Measurements from ENCODE around the gene ELOVL2.
"Not testable (repeated sequence)": the region's sequence is repeated elsewhere in the genome, so short reads cannot be mapped to it uniquely, and the experiment has no call there.

ELOVL2 gene

DNA sequence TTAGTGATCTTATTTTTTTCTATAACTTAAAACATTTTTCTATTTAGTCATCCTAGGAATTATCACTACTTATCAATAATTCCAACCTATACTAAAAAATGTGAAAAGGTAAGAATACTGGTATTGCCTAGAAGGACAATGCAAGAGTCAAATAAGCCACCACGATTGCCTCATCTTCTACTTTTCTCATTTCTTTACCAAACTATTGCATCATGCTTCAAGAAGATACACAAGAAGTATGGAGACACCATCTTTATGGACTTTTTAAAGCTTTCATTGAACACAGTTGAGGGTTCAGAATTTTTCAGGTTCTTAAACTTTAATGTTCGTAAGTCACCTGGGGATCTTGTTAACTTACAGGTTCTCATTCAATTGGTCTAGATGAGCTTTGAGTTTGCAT is 25.9 kb downstream of the ELOVL2 start:
- DNase-seq = no peak

DNA sequence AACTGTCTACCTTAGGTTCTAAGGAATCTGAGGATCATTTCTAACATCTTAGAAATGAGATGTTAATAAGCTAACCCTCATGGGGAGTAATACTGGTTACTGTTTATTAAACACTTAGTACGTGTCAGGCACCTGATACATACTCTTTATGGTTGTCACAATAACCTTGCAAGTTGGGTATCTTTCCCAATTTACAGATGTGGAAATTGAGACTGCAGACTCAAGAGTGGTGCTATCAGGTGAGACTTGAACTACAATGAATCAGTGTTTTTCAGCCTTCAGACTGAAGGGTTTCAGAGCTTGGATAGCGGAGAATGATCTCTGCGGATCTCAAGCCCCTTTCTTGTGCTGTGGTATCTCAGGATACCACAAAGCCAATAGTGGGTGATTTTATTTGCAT is 27.0 kb downstream of the ELOVL2 start:
- no peak for DNase-seq

DNA sequence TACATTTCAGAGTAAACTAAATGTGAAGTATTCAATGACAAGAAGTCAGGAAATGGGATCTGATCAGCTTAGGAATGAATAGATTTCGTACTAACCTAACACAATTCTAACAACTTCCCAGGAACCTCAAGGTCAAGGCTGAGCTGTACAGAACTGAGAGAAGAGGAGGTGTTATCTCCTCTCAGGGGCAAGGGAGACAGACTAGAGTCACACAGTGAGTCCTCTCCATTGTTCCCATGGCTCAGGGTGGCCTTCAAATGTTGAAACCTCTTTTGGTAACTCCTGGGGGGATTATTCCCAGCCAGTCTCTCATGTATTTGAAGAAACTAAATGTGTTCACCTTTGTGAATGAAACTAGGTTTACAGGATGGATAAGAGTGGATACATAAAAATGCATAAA is 27.7 kb downstream of the ELOVL2 start:
- no peak for DNase-seq

DNA sequence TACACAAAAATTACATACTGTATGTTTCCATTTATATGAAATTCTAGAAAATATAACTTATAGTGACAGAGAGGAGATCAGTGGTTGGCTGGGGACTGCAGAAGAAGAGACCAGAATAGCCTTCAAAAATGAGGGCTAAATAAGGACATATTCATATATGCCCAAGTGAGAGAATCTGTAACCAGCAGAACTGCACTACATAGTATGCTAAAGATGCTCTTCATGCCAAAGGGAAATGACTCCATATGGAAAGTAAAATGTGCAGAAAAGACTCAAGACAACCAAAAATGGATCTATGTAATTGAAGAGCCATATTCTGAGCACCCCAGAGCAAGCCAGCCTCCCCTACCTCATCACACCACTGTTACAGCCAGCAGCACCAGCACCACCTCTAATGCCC is 29.0 kb downstream of the ELOVL2 start:
- no peak for DNase-seq

DNA sequence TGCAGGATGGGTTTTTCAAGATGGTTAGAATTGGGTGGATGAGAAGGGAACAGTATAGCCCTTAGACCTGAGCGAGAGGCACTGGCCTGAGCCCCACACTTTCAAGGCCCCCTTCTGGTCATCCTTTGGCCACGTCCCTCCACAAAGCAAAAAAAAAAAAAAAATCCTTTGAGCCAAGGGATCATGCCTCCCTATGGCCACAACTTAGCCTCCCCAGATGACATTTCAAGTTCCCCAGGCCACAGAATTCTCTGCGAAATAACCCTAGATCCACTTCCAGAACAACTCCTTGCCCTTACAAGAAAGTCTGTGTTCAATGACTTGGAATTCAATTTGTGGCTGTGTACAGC is 30.4 kb downstream of the ELOVL2 start:
- no peak for DNase-seq

DNA sequence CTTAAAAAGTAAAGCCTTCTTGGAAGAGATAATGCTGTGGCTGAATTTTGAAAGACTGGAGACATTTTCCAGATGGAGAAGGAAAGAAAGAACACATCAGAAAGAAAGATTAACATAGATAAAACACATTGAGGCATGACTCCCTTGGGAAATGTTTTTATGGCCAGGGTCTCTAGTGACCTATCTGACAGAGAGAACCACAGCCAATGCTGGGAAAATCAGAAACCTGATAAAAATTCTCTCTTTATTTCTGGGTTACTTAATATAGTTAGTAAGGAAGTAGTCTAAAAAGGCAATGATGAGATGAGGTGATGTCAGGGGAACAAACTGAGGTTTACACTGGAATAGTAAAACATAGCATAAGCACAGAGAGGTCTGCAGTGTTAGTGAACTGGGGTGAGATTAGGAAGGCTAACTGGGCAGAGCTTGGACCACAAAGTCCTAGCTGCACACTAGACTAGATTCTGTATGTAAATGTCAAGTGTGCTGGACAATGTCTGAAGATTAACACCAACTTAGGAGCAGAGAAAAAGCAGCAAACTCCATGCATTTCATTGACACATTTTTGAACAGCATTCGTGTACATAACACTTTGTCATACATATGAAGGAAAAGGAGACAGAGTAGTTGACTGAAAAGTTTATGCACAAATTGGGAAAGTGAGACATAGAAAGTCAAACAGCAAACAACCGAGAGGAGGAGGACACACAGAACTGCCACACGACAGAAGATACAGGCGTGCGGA is 31.0 kb downstream of the ELOVL2 start:
- no peak for DNase-seq

DNA sequence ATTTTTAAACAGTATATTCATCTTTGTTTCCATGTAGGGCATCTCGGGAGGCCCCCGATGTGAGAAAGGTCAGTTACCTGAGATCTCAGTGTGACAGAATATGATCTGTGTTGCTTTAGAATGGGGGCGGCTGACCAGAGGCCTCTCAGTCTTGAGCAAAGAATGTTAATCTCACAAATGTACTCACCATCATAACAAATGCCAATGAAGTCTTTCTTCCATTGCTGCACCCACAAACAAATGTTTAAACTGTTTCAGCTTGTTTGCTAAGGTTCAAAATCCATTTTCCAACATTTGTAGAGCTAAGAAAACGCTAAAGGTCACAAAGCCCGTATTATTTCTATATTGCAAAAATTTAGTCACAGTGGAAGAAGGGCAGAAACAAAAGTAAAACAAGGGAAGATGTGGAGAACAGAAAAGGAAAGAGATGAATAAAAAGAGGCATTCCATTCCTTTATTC is 31.8 kb downstream of the ELOVL2 start:
- DNase-seq = no peak

DNA sequence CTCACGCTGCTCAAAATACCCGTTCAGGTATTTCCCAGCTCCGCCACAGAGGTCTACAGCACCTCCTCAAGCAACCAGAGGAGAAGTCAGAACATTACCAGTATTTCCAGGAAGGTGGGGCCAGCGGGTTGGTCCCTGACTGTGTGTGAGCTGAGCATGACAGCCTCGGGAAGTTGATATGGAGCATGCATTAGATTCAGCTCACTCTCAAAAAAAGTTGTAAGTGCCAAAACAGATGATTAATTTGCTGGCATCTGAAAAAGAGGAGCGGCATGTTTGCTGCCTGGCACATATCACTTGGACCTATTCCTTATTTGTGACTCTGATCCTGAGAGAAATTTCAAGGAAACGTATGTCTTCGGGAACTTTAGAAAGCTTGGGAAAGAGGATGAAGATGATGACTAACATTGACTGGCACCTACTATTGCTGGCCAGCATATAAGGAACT is 32.3 kb downstream of the ELOVL2 start:
- no peak for DNase-seq

DNA sequence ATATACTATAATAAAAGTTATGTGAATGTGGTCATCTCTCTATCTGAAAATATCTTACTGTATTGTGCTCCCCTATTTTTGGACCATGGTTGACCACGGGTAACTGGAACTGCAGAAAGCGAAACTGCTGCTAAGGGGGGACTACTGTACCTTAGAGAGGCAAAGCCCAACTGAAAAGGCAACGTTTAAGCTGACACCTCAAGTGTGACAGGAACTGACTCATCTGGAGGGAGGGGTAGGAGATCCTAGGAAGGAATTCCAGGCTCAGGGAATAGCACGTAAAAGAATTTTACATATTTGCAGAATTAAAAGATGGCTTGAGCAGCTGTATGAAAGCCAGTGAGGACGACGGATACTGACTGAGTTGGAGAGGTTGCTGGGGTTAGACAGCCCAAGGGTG is 34.8 kb downstream of the ELOVL2 start:
- DNase-seq = no peak

DNA sequence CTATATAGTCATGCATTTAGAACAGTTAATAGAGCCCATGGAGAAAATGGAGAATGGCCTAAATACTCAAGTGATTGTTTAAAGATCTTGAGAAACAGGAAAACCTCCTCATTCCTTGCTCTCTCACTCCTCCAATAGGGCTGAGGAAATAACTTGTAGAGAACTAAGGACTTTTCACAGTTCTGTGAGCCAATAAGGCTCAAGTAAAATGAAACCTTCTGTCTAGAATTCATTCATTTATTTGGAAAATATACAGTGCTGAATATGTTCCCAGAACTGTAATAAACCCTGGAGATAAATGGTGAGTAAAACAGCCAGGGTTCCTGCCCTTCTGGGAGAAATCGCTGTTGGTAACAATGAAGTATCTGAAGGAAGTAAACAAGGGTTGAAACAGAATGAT is 35.3 kb downstream of the ELOVL2 start:
- DNase-seq = no peak

DNA sequence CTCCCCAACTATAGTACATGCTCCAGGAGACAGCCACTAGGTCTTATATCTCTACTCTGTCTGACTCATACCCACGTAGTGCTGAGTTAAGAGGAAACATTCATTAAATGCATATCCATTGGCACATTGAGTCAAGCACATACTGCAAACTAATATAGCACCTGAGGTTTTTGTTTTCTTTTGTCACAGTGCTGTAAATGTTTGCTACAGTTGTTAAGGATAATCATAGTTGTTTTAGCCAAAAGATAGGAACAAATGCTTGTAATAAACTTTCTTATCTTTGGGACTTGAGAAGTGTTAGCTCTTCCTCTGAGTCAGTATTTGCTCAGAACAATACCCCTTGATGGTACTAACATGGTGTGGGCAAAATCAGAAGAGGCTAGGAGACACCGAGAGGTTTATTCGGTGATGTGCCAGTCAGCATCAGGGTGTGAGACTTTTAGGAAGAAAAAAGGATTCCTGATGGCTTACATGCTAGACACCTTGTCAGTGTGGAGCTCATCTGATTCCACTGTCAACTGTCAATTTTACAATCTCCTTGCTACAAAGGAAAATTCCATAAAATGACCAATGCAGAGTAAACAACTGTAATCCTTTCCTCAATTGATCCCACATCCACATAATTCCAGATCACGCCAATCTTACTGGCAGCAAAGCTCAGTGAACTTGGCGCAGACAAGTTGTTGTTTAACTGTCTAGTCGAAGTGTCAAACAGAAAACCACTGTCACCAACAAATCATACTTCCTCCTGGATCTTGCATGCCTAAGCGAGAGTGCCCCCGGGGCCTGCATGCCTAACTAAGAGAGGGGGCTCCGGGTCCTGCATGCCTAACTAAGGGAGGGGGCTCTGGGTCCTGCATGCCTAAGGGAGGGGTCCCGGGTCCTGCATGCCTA is 36.1 kb downstream of the ELOVL2 start:
- no peak for DNase-seq

DNA sequence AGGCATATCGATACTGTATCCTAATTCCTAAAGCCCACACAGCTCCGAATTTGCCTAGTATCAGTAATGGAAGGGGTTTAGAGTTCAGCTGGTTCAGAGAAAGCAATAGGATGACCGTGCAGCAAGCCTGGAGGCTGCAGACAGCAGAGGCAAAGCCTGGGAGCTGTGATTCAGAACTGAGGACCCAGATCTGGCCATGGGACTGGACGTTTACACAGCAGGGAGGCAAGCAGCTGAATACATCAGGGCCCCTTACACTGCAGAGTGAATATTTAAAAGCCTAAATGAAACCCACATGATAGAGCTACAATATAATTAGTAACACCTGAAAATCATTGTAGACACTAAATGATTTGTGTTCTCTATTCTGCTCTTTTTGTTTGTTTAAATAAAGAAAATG is 38.0 kb downstream of the ELOVL2 start:
- no peak for DNase-seq

DNA sequence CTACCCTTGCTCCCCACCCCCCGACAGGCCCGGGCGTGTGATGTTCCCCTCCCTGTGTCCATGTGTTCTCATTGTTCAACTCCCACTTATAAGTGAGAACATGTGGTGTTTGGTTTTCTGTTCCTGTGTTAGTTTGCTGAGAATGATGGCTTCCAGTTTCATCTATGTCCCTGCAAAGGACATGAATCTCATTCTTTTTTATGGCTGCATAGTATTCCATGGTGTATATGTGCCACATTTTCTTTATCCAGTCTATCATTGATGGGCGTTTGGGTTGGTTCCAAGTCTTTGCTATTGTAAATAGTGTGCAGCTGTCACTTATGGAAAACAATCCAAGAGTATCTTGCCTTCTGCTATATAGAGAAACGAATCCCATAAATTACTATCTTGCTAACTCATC is 40.8 kb downstream of the ELOVL2 start:
- DNase-seq = not testable (repeated sequence)

DNA sequence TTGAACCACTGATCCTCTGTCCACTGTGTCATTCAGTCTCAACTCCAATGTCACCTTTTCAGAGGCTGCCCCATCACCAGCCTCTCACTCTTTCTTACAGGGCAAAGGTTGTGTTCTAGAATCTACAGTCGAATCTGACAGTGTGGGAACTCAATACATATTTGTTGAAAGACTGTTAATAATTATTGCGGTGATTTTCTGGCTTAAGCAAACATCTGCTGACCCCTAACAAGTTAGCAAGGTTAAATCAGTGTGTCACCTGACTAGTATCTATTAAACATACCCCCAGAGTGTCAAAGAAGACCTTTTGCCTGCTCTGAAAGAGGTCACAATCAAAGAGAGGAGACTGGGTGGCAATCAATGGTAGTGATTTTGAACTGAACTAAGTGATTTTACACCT is 41.9 kb downstream of the ELOVL2 start:
- no peak for DNase-seq

DNA sequence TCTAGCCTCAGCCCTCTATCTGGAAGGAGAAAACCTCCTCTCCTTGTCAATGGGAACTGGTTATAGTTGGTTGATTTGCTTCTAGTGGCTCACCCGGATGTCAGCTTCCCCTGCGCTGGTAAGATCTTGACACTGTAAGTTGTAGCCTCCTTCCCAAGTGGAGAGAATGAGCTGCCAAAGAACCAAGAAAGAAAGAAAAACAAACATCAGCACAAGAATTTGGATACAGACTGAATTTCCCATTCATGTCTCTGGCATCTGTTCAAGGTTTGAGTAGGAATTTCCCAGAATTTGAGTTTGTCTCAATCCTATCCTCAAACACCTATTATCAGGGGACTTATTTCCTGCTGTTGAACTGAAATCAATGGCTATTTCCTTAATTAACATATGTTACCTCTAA is 44.1 kb downstream of the ELOVL2 start:
- DNase-seq = no peak

DNA sequence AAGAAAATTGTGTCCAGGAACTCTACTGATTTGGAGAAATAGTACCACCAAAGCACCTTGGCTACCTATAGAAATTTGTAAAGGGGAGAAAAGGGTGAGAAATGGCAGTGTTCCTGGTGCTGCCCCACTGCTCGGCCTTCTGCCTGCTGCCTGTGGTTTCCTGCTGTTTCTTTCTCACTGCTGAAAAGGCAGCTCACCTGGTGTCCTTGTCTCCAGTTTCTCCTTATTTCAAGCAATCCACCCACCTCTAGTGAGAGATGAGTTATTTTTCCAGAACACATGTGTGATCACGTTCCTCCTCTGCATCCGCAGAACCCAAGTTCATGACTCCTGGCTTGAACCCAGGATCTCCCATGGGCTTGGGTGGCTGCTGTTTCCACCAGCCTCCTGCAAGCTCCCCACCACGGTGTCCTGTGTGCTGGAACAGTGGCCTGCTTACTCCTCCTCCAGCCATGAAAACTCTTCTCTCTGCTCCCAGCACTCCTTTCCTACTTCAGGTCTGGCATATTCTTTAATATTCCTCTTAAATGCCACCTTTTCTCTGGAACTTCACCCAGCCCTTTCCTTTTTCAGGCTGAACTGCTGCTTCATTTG is 48.9 kb downstream of the ELOVL2 start:
- DNase-seq = no peak

DNA sequence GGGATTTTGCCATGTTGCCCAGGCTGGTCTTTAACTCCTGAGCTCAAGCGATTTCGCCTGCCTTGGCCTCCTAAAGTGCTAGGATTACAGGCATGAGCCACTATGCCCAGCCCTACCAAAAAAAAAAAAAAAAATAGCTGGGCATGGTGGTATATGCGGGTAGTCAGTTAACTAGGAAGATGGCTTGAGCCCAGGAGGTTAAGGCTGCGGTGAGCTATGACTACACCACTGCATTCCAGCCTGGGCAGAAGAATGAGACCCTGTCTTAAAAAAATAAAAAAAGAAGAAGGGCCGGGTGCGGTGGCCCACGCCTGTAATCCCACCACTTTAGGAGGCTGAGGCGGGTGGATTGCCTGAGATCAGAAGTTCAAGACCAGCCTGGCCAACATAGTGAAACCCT is 50.2 kb downstream of the ELOVL2 start:
- no peak for DNase-seq

DNA sequence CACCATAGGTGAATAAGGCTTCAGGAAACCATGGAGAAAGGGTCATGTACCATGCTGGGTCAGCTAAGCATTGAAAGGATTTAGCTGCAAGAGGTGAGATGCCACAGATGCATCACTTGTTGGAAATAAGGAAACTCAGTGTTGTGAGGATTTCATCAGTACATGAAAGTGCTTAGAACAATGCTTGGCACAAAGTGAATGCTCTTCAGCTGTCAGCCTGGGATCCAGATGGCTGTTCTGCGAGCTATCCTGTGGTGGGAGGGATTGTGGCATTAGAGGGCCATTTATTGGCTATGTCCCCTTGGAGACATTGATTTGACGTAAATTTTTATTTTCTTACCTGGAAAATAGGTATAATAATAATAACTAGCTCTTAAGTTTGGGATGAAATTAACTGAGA is 53.0 kb downstream of the ELOVL2 start:
- no peak for DNase-seq

DNA sequence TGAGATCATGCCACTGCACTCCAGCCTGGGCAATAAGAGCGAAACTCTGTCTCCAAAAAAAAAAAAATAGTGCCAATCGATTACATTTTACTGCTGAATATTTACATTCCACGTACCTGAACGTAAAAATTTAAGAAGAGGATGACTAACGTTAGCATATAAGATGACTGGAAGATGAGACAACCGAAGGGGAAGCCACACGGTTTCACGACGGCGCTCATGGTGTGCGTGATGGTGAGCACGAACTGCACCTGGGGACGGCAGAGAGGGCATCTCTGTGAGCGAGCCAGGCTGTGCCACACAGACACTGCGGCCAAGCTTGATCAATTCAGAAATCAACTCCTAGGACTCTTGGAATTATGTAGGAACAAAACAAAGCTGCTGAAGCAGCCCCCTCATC is 54.5 kb downstream of the ELOVL2 start:
- DNase-seq = no peak

DNA sequence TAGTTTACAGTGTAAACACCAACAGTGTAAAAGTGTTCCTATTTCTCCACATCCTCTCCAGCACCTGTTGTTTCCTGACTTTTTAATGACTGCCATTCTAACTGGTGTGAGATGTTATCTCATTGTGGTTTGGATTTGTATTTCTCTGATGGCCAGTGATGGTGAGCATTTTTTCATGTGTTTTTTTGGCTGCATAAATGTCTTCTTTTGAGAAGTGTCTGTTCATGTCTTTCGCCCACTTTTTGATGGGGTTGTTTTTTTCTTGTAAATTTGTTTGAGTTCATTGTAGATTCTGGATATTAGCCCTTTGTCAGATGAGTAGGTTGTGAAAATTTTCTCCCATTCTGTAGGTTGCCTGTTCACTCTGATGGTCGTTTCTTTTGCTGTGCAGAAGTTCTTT is 59.1 kb downstream of the ELOVL2 start:
- DNase-seq = not testable (repeated sequence)

DNA sequence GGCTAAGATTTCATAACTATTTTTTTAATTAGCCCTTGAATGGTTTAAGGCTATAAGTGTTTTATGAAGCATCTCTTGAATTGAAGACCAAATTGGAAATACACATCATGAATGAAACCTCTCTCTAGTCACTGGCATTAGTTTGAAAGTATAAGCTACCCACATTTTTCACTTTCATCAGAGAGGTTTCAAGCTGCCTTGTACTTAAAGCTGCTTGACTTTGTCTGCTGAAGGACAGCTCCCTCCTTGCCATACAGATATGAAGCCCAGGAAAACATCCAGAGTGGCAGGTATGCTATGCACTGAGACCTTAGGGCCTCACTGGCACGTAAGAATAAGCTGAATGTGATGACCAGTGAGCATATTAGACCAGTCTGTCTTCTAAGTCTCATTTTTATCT is 62.7 kb downstream of the ELOVL2 start:
- DNase-seq = no peak

DNA sequence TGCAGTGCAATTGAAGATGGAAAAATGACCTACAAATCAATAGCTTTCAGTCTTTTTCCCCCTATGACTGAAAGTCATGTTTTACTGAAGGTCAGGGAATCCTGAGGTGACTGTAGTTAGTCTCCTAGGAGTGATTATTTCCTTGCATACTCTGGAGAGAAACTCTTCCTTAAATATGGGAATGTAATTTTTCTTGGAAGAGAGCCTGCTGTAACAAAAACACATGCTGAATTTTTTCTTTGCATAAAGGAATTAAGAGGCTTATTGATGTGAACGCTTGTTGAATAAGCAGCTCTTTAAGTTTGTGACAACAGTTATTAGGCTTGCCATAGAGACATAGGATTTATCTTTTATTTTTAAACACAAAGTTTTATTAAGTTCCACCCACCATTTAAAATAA is 64.5 kb downstream of the ELOVL2 start:
- DNase-seq = no peak

DNA sequence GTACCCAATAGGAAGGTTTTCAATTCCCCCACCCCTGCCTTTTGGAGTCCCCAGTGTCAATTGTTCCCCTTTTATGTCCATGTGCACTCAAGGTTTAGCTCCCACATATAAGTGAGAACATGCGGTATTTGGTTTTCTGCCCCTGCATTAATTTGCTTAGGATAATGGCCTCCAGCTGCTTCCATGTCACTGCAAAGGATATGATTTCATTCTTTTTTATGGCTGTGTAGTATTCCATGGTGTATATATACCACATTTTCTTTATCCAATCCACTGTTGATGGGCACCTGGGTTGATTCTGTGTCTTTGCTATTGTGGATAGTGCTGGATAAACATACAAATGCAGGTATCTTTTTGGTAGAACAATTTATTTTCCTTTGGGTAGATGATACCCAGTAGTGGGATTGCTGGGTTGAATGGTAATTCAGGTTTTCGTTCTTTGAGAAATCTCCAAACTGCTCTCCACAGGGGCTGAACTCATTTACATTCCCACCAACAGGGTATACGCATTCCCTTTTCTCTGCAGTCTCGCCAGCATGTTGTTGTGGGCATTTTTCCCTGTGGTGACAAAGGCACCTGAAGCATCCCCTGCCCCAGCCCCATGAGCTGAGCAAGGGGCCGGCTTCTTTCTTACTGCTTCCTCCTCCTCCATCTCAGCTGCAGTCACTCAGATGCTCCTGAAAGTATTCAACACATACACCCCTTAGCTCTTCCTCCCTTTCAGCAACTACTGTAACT is 66.7 kb downstream of the ELOVL2 start:
- no peak for DNase-seq
